Endothelial cell of umbilical vein (primary cell): ENCODE results near the gene PLAC8L1.

Source experiments
- MYC ChIP-seq: IDR thresholded peaks from one replicate; pipeline ENCODE4 v1.6.1; 2011; ENCODE audit warnings: mild to moderate bottlenecking, low read depth, low read length
- POLR2A ChIP-seq: IDR thresholded peaks from 2 replicates; pipeline ENCODE4 v1.6.1; 2012; ENCODE audit warnings: low read depth, mild to moderate bottlenecking, control low read depth, low read length
- TF ChIP-seq, protein P1 (sequence below), 2 donors: IDR thresholded peaks; 1 replicate in 1 of 2; 2 replicates in 1 of 2; pipeline ENCODE4 v1.5.1; 2011; ENCODE audit warnings: low read length in 2 of 2, mild to moderate bottlenecking in 2 of 2, moderate library complexity in 2 of 2, control low read depth in 1 of 2, inconsistent platforms in 1 of 2, low read depth in 1 of 2; ENCODE audit not compliant: insufficient read depth in 1 of 2; ENCODE audit errors: extremely low read depth in 1 of 2
- TF ChIP-seq, protein P2 (sequence below): IDR thresholded peaks from 2 replicates; pipeline ENCODE4 v1.6.1; 2011; ENCODE audit not compliant: insufficient read depth, insufficient read length

DNA sequence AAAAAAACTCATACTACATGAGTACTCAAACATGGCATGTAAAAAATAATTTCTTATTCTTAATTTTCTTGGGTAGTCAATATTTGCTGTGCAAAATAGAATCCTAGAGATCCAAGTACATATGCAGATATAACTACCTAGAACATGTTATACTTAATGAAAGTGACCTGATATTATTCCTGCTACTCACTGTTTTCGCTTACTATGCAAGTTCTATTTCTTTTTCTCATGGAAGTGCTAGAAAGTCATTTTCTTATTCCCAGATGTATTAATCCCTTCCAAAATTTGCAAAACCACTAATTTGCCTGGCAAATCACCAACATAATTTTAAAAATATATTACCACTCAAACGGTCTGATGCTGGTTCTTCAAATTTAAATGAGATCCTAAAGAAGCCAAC lies 19.2 kb upstream of the PLAC8L1 start:
- no peak for TF ChIP-seq MYC
- TF ChIP-seq, protein P1, sequence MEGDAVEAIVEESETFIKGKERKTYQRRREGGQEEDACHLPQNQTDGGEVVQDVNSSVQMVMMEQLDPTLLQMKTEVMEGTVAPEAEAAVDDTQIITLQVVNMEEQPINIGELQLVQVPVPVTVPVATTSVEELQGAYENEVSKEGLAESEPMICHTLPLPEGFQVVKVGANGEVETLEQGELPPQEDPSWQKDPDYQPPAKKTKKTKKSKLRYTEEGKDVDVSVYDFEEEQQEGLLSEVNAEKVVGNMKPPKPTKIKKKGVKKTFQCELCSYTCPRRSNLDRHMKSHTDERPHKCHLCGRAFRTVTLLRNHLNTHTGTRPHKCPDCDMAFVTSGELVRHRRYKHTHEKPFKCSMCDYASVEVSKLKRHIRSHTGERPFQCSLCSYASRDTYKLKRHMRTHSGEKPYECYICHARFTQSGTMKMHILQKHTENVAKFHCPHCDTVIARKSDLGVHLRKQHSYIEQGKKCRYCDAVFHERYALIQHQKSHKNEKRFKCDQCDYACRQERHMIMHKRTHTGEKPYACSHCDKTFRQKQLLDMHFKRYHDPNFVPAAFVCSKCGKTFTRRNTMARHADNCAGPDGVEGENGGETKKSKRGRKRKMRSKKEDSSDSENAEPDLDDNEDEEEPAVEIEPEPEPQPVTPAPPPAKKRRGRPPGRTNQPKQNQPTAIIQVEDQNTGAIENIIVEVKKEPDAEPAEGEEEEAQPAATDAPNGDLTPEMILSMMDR (IDR thresholded peaks at IDR 0.05; ENCODE audit: extremely low read depth in 1 of 2, insufficient read depth in 1 of 2, low read depth in 1 of 2, low read length in 2 of 2), result no peak
- TF ChIP-seq, protein P2, sequence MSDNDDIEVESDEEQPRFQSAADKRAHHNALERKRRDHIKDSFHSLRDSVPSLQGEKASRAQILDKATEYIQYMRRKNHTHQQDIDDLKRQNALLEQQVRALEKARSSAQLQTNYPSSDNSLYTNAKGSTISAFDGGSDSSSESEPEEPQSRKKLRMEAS, result no peak
- TF ChIP-seq POLR2A, result no peak
